NCI-H526 treated with DMSO at 0.1 percent for 48 hours (cell line): Measurements from ENCODE around the gene GIGYF2.
A peak's percentile ranks its signal among the peaks of the same experiment; 100 is the strongest.

Experiments used
- DNase-seq: peaks from one replicate; lab custom pipeline; 2025; lab: John Stamatoyannopoulos, UW

GIGYF2 gene

DNA sequence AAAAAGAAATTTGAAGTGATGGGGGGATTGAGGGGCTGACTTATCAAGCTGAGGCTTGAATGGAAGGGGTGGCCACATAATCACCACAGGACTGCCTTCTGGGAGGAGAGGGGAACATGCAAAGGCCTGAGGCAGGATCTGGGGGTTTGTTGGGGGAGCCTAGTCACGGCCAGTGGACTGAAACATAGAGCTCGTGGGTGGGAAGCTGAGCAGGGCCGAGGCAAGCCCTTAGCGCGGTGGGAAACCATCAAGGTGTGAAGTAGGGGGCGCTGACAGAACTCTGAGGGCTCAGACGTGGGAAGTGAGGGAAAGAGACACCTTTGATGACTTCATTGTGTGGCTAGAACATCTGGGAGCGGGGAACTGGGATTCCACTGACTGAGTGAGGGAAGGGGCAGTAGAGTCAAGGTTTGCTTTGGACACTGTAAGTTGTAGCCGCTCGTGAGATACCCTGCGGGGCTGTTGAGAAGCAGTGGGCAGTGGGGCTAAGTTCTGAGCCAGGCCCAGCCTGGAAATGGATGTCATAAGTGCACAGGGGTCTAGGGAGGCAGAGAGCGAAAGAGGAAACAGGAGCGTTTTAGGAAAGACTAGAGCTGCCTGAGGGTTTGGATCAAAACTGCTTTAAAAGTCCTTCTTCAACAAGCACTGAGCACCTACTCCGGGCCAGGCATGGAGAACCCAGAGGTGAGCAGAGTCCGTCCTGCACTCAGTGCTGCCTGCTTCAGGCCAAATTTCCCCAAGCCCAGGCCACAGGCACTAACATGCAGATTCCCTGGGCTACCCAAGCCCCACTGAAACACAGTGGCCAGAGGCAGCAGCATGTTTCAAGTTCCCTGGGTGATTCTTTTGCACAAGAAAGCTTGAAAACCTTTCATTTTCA, 172.2 kb downstream of the GIGYF2 start:
- no peak for DNase-seq

DNA sequence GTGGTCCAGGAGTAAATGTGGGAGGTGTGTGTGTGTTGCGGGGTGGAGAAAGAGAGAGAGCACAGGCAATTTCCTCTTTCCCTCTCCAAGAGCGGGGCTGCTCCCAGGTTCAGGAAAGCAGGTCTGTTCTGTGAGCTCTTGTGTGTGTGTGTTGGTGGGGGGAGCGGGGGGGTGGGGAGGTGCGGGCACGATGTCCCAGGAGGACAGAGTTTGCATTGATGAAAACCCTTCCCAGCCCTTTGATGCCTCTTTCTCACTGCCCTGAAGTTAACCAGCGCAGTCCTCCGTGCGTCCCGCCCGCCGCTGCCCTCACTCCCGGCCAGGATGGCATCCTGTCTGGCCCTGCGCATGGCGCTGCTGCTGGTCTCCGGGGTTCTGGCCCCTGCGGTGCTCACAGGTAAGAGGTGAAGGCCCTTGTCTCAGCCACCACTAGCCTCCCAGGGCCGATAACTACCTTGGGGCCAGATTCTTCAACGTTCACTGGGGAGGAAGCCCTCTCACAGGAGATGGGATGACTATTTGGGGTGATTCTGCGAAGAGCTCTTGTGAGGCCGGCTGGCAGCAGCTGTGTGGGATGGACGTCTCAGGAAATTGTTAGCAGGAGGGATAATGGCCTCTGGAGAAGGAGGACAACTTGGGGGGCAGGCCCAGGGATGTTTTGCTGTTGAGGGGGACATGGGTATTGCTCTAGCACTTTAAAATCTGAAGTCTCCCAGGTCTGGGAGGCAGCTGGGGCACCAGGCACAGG, 173.1 kb downstream of the GIGYF2 start, which contains the start of gene SNORC:
SNORC (plus strand) TSS at position 247 of the 748 bp plus-strand sequence; CDS start at position 325, 78 bp downstream.
- no peak for DNase-seq

DNA sequence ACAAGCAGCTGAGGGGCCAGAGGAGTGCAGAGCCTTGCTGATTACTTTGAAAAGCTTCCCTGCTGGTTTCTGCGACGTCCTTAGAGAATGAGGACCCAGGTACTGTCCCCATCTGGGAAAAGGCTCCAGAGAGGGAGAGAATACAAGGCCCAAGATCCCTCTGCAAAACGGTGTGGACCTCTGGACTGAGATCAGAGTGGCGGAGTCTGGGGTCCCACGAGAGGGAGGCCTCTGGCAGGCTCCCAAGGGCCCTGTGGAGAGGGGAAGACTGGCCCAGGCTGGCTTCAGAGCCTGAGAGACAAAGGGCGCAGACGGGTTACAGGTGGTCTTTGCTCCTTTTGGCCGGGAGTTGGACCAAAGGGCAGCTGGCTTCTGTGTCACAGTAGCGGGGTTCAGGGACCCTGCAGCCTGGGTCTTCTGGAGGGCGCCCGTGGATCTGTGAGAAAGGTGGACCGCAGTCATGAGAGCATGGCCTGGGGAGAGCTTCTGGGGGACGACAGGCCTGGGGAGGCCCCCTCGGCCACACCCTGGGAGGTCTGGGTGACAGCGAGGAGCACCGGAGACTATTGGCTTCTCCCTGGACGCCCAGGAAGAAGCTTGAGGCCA, 173.7 kb downstream of the GIGYF2 start:
- no peak for DNase-seq

DNA sequence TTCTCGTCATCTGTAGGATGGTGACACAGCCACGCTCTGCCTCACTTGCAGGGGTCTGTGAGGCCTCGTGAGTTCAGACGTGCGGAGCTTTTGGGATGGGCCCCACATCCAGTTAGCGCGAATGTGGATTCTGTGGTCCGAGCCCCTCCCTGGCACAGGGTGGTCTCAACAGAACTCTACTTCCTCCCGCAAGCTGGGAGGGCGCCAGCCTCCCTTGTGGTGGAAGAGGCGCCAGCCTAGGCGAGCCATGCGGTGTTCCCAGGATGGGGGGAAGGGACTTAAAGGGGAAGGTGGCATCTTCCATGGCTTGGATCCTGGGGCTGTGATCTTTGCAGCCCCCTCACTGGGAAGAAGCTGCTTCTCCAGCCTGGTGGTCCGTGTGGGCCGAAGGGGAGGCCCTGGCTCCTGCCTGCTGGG, 174.3 kb downstream of the GIGYF2 start:
- no peak for DNase-seq

DNA sequence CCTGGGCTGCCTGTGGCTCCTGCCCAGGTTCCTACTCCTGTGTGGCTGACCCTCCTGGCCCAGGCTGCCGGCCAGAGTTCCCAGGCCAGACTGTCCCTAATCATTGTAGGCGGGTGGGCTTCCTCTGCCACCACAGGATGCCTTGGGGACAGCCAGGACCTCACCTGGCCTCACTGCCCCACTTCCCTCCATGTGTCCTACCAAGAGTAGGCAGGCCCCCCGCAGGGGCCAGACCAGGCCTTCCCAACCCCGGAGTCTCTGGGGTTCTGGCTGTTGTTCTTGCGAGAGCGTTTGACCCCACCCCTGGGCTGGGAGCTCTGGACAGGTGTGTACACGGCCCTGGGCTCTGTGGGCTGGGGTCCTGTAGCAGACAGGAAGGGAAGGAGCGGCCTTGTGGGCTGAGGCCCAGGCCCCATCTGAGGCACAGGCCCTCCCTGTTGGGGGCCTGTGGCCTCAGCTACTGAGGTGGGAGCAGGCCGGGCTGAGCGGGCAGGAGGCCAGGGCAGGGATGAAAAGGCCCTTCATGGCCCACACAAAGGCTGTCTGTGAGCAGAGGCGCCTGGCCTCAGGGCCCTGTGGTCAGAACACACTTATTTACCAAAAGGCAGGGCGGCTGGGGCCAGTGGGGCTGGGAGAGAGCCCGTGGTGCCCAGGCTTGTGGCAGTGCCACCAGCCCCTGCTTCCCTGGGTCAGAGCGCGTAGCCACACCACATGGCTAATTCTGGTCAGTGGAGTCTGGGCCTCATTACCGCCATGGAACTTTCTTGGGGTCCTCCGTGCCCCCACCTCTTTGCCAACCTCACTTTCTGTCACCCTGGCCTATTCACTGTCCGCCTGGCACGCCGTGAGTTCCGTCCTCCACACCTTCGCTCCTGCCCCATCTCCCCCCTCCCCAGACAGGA, 175.0 kb downstream of the GIGYF2 start:
- DNase-seq, result no peak

DNA sequence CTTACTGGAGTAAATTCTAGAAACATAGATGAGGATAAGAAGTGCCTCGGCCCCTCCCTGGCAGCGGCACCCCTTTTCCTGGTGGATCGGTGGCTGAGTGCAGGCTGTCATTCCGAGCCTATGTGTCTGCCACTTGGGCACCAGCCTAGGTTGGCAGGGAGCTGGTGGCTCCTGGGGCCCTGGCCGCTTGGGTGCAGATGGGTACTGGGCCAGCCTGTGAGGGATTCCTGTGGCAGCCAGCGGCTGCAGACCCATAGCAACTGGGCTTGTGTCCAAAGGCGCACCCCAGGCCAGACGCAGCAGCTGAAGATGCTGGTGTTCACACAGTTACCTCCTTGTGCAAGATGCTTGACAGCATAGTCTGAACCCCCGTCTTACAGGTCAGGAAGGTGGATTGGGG, 175.7 kb downstream of the GIGYF2 start:
- DNase-seq, result no peak

DNA sequence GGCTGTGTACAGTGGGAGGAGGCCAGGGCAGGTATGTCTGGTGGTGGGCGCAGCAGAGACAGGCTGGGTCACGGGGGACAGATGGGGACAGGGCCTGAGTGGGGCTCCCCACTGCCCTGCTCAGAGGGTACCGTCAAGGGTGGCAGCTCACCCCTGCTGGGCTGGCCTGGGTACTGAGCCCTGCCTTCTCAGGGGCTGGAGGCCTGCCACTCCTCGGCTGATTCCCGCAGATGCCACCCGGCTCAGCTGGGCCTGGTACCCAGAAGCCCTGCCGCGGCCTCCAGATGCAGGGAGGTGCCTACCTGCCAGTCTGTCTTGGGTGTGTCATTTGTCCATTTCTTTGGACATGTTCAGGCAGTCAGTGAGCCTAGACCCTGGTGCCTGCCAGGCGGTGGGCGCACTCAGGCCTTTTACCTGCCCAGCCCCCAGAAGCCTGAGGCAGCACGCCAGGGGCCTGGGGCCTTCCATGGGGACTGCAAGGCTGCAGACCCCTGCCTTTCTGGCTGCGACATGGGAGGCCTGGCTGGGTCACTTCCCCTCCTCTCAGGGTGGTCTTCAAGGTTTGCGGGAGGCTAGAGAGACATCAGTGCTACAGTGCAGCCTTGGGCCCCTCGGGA, 176.3 kb downstream of the GIGYF2 start:
- DNase-seq, result no peak

DNA sequence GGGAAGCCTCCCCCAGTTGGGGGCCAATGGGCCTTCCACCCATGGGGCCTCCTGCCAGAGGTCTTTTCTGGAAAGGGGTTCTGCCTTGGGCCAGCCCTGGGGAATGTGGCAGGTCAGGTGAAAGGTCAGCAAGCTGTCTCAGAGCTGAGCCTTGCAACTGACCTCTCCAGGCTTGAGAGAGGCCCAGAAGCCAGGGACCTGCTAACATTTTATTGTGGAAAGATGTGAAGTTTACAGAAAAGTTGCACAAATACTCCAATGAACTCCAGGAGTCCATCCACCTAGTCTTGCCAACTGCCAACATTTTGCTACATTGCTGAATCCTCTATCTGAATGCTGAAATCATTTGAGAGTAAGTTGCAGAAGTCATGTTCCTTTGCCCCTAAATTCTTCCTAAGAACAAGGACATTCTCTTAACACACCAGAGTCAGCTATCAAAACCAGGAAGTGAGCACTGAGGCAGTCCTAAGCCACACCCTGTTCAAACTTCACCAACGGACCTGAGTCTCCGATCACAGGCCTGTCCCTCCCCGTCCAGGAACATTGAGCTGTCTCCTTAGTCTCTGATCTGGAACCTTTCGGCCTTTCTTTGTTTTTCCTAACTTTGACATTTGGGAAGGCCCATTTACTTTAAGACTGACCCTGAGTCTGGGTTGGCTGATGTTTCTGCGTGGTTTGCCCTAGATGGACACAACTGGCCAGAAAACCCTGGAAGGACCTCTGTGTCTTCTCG, 176.9 kb downstream of the GIGYF2 start:
- no peak for DNase-seq

DNA sequence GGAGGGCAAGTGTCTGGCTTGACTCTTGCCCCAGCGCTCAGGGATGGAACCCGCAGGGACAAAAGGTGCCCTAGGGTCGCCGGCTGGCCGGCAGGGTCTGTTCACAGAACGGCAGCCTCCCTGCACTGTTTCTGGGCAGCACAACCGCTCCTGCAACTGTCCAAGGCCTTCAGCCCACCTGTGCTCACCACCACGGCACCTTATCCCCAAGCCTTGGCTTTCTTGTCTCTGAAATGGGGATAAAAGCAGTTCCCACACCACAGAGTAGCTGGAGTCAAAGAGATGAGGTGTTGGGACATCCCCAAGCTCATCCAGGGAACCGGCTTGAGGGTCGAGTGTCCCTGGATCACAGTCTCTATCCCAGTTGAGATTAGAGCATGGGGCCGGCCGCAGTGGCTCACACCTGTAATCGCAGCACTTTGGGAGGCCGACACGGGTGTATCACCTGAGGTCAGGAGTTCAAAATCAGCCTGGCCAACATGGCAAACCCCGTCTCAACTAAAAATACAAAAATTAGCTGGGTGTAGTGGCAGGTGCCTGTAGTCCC, 177.6 kb downstream of the GIGYF2 start:
- no peak for DNase-seq

DNA sequence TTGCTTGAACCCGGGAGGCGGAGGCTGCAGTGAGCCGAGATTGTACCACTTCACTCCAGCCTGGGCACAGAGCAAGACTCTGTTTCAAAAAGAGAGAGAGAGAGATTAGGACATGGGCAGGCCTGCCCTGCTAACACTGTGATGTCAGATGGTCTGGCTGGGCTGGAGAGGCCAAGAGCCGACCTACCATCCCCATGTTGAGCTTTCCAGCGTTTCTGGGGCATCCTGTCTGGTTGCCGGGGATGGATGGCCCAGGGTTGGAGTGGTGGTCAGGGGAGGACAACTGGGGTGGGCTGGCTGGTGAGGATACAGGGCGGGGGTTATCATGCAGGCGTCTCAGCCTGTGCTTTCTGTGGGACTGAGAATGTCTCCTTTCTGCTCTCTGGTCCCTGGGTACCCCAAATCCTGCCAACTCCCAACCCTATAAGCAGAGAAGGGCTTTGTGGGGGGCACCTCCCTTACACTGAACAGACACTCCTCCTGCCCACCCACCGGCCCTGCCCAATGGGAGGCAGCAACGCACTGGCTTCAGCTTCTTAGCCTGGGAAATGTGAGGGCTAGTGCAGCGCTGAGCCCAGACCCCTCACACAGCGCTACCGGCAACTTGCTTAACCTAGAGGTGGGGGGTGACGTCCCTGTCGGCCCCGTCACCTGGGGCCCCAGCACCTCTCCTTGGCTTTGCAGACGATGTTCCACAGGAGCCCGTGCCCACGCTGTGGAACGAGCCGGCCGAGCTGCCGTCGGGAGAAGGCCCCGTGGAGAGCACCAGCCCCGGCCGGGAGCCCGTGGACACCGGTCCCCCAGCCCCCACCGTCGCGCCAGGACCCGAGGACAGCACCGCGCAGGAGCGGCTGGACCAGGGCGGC, 178.4 kb downstream of the GIGYF2 start:
- DNase-seq, result no peak

DNA sequence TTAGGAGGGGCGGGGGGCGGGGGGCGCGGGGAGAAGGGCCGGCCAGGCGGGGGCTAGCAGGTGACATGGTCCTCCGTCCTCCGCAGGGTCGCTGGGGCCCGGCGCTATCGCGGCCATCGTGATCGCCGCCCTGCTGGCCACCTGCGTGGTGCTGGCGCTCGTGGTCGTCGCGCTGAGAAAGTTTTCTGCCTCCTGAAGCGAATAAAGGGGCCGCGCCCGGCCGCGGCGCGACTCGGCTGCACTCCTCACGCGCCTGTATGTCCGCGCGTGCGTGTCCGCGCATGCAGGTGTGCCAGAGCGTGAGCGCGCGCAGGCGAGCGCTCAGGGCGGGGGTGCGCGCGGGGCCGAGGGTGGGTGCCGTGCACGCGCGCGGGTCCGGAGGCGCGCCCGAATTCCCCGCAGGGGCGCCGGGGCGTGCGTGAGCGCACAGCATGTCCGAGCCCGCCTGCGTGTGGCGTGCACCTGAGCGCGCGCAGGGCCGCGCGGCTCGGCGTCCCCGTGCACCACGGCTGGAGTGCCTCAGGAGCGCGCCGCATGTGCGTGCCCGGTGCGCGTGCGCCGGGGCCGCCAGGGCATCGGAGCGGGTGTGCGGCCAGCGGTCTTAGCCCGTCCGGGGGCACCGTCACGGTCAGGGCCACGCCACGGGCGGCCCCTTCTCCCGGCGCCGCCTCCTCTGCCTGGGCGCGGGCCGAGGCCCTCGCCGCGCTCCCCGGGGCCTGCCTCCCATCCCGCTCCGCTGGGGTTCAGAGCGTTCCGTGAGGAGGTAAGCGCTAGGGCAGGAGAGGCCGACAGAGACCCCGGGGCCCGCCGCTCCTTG, 179.2 kb downstream of the GIGYF2 start:
- DNase-seq, result peak; percentile 45

DNA sequence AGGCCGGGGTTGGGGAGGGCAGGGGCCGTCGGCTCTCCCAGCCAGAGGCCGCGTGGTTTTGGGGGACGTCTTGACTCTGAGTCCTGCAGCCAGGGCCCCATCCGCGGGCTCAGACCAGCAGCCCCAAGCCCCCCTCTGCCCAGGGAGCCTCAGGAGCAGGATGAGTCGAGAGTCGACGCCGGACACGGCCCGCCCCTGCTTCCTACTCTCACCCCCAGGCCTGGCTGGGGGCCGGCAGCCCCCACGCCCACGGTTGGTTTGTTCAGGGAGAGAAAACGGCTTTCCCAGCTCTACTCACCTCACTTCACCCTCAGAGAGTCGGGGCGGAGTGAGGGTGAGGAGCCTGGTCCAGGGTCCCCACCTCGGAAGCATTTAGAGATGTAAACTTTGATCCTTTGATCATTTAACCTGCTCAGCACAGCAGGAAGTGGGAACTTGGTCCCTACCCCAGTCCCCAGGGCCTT, 179.9 kb downstream of the GIGYF2 start:
- DNase-seq, result no peak

DNA sequence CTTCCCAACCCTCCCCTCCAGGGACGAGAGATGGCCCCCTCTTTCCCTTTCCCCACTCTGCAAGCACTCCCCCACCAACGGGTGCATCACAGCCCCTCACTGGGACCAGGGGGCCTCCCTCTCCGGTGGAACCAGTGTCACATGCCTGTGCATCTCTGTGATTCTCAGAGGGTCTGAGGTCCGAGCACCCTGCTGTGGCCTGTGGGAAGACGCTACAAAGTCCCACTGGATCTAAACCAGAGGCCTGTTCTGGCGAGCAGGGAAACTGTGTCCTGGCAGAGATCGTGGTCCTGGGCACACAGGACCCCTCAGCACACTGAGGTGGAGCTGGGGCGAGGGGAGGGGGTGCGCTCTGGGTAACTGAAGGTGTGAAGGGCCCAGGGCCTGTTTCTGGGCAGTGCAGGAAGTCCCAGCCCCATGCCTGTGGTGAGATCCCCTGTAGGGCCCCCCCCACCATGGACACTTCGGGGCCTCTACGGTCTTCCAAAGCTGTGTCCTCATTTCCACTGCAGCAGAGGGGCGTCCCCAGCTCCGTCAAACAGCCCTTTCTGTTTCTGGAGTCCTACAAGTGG, 180.9 kb downstream of the GIGYF2 start:
- no peak for DNase-seq

DNA sequence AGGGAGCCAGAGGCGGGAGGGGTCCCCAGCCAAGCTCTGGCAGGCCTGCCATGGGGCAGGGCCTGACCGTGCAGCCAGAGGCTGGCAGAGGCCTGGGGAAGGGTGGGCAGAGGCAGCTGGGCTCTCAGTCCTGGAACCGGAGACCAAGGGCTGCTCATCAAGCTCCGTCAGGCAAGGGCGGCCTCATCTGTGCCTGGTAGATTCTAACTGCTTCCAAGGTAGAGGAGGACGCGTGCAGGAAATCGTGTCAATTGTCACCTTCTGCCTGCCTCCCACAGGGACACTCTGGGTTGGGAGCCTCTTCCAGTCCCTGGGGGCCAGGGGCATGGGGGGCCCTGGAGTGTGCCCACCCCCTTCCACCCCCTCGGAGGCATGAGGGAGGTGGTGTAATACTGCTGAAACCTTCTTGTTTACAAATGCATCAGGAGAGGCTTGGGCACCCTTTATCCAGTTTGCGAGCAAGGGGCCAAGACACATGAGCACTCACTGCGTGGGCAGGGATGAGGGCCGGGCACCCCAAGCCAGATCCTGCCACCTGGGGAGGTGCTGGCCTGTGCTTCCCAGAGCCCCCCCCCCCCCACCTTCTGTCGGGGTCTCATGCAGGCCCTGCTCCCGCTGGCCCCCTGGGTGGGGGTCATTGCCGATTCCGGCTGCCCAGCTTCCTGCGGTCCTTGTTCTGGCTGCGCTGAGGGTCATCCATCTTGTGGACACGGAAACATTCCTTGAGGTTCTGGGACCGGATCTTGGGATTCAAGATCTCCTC, 181.9 kb downstream of the GIGYF2 start:
- no peak for DNase-seq

DNA sequence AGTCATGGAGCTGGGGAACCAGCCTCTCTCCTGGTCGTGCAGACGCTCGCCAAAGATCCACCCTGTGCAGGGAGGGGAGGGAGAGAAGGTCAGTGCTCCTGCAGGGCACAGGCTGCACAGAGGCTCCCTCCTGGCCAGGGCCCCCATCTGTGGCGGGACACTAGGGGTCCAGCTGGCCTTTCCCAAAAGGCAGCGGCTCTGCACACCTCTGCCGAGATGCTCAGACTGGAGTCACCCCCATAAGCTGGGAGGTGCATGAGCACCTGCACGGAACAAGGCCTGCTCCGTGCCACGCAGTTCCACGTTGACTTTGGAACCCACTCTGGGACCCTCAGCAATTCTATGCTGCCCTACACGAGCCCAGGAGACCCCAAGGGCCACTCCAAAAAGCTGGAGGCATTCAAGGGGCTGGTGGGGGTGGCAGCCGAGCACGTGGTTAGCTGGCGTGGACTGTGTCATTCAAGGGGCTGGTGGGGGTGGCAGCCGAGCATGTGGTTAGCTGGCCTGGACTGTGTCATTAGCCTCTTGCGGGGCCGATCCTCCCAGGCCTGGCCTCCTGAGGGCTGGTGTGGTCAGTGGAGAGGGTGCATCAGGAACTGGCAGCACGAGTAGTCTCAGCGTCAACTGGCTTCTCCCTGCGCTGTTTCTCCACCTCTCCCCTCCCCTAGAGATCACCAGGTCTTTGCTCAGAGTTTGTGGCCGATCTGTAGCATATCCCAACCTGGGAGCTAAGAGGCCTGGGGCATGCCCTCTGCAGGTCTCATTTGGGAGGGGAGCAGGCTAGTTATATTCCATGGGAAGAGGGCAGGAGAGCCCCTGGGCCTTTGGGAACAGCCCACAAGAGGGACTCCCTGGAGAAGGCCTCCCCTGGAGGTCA, 182.7 kb downstream of the GIGYF2 start:
- DNase-seq, result no peak

DNA sequence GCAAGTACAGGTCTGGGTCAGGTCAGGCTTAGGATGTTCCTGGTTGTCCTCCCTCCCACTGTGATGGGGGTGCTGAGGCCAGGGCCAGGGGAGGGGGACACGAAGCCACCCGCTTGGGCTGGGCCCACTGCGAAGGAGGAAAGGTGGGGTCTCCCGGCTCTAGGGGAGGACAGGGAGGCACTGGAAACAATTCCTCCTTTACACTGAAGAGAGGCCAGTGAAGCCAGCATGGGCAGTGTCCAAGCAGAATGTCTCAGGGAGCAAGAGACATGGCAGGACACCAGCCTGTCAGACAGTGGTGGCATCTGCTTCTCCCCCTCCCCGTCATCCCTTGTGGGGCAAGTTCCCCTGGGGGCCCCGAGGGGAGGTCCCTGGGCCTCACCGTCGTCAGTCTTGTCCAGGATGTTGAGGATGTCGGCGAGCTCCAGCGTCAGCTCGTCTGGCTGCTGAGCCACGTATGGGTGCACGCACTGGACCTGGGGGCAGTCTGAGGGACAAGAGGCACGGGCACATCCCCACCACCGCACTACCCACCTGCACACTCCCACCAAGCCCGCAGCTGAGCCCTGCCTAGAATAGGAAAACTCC, 183.7 kb downstream of the GIGYF2 start:
- no peak for DNase-seq
